Measurements from ENCODE around the gene SLC10A6. TPM values are rescaled to one million over a fixed set of nuclear protein-coding genes. Genes with fewer than 3 reads are reported as not detected.

The SLC10A6 gene
- total RNA-seq, 1 experiment from 2014 or later: 0.26 TPM

- peaks cover 96% of the 10 kb centered on the region for H3K36me3 ChIP-seq (ENCODE audit: insufficient read depth, low read length, poor library complexity, severe bottlenecking)
- H3K9me3 ChIP-seq (ENCODE audit: low read depth, low read length, poor library complexity, severe bottlenecking): no peaks in the 10 kb centered on the region
- H3K4me1 ChIP-seq (ENCODE audit: insufficient read depth, low read length, poor library complexity, severe bottlenecking): no peaks in the 10 kb centered on the region
- no peak overlapping the region for H3K27ac ChIP-seq (ENCODE audit: low read depth, low read length, poor library complexity, severe bottlenecking)
- CTCF ChIA-PET: no interaction called here
- no TSS peak for BruUV-seq (replicated peaks)
- intact Hi-C loops (cut with micrococcal nuclease; ENCODE audit: unreplicated experiment): no loop called here
- POLR2A ChIA-PET (ENCODE audit: low non-redundant PET): no interaction called here
- H3K27me3 ChIP-seq (replicated peaks; ENCODE audit: insufficient read depth, low read depth, low read length, poor library complexity): no peaks in the 10 kb centered on the region
- no peak overlapping the region for H3K4me3 ChIP-seq (ENCODE audit: low read depth, low read length, poor library complexity, severe bottlenecking)
- no peak for TF ChIP-seq CTCF (conservative IDR thresholded peaks at IDR 0.05; ENCODE audit: low read depth, low read length)
- TF ChIP-seq EZH2 (IDR thresholded peaks at IDR 0.05; ENCODE audit: borderline replicate concordance, low read depth, low read length, poor library complexity, severe bottlenecking): no peak
- DNase-seq (ENCODE audit: low spot score): no peak
Observed at GRCh38 chr4:86809809-86810208, 39.4 kb downstream of the SLC10A6 start.

- intact Hi-C loops (cut with micrococcal nuclease; ENCODE audit: unreplicated experiment): no loop called here
- POLR2A ChIA-PET (ENCODE audit: low non-redundant PET): no interaction called here
- CTCF ChIA-PET: no interaction called here
- Histone ChIP-seq H3K4me3 (ENCODE audit: low read depth, low read length, poor library complexity, severe bottlenecking) (no peak overlapping the region), H3K36me3 (ENCODE audit: insufficient read depth, low read length, poor library complexity, severe bottlenecking) (peaks cover 59% of the 10 kb centered on the region), H3K27ac (ENCODE audit: low read depth, low read length, poor library complexity, severe bottlenecking) (no peak overlapping the region), H3K9me3 (ENCODE audit: low read depth, low read length, poor library complexity, severe bottlenecking) (no peaks in the 10 kb centered on the region), H3K27me3 (replicated peaks; ENCODE audit: insufficient read depth, low read depth, low read length, poor library complexity) (no peaks in the 10 kb centered on the region), H3K4me1 (ENCODE audit: insufficient read depth, low read length, poor library complexity, severe bottlenecking) (no peaks in the 10 kb centered on the region)
- BruUV-seq (replicated peaks): no TSS peak
- peak; percentile 3 for DNase-seq (ENCODE audit: low spot score)
- no peak for TF ChIP-seq CTCF (conservative IDR thresholded peaks at IDR 0.05; ENCODE audit: low read depth, low read length)
- TF ChIP-seq EZH2 (IDR thresholded peaks at IDR 0.05; ENCODE audit: borderline replicate concordance, low read depth, low read length, poor library complexity, severe bottlenecking): no peak
Observed at GRCh38 chr4:86791126-86791525, 58.1 kb downstream of the SLC10A6 start.

- TF ChIP-seq CTCF (conservative IDR thresholded peaks at IDR 0.05; ENCODE audit: low read depth, low read length) (no peak), EZH2 (IDR thresholded peaks at IDR 0.05; ENCODE audit: borderline replicate concordance, low read depth, low read length, poor library complexity, severe bottlenecking) (no peak)
- Histone ChIP-seq H3K4me3 (ENCODE audit: low read depth, low read length, poor library complexity, severe bottlenecking) (no peak overlapping the region), H3K9me3 (ENCODE audit: low read depth, low read length, poor library complexity, severe bottlenecking) (no peaks in the 10 kb centered on the region), H3K27ac (ENCODE audit: low read depth, low read length, poor library complexity, severe bottlenecking) (no peak overlapping the region), H3K27me3 (replicated peaks; ENCODE audit: insufficient read depth, low read depth, low read length, poor library complexity) (no peaks in the 10 kb centered on the region), H3K4me1 (ENCODE audit: insufficient read depth, low read length, poor library complexity, severe bottlenecking) (no peaks in the 10 kb centered on the region), H3K36me3 (ENCODE audit: insufficient read depth, low read length, poor library complexity, severe bottlenecking) (peaks cover 82% of the 10 kb centered on the region)
- intact Hi-C loops (cut with micrococcal nuclease; ENCODE audit: unreplicated experiment): no loop called here
- no peak for DNase-seq (ENCODE audit: low spot score)
- ChIA-PET CTCF (no interaction called here), POLR2A (ENCODE audit: low non-redundant PET) (no interaction called here)
- no TSS peak for BruUV-seq (replicated peaks)
Observed at GRCh38 chr4:86788826-86789225, 60.4 kb downstream of the SLC10A6 start.
